Hypothalamus (tissue), 51 donors: ENCODE results near the gene RAD51C.
"Not testable (repeated sequence)": the region's sequence is repeated elsewhere in the genome, so short reads cannot be mapped to it uniquely, and the experiment has no call there.

Experiments
- DNase-seq, 51 donors: peaks; one replicate each; lab custom pipeline; 2025; lab: John Stamatoyannopoulos, UW

RAD51C gene

GRCh38 chr17:58692239-58693055 lies at the start of gene RAD51C:
Gene RAD51C (plus strand): TSS chr17:58692602. CDS start chr17:58692644, 42 bp downstream.
- DNase-seq, result peak; percentile 13 to 87 (median 69)

GRCh38 chr17:58643147-58643546 lies 49.3 kb upstream of the RAD51C start:
- no peak for DNase-seq

GRCh38 chr17:58648236-58648635 lies 44.2 kb upstream of the RAD51C start:
- no peak for DNase-seq

GRCh38 chr17:58657962-58658803 lies 34.2 kb upstream of the RAD51C start:
- DNase-seq, result peak in 2 of 51 donors; percentile 2 to 47

GRCh38 chr17:58658804-58659713 lies 33.3 kb upstream of the RAD51C start:
- DNase-seq, result peak in 49 of 51 donors; percentile 12 to 94 (median 64)

- DNase-seq, result not testable (repeated sequence)
These were observed 32.7 kb upstream of the RAD51C start for GRCh38 chr17:58659714-58660084.

GRCh38 chr17:58660621-58661020 lies 31.8 kb upstream of the RAD51C start:
- no peak for DNase-seq

- no peak for DNase-seq
These were observed 30.9 kb upstream of the RAD51C start for GRCh38 chr17:58661499-58661898.

GRCh38 chr17:58664302-58664701 lies 28.1 kb upstream of the RAD51C start:
- no peak for DNase-seq

- no peak for DNase-seq
These were observed 26.2 kb upstream of the RAD51C start for GRCh38 chr17:58665946-58666857.

- peak in 35 of 51 donors; percentile 3 to 67 (median 25) for DNase-seq
These were observed 25.5 kb upstream of the RAD51C start for GRCh38 chr17:58666858-58667267.

- no peak for DNase-seq
These were observed 24.3 kb upstream of the RAD51C start for GRCh38 chr17:58667934-58668597.

GRCh38 chr17:58668598-58668935 lies 23.8 kb upstream of the RAD51C start:
- DNase-seq, result no peak

- no peak for DNase-seq
These were observed 22.5 kb upstream of the RAD51C start for GRCh38 chr17:58669853-58670252.

- DNase-seq, result no peak
These were observed 20.4 kb upstream of the RAD51C start for GRCh38 chr17:58671969-58672368.

GRCh38 chr17:58677194-58677880 lies 15.1 kb upstream of the RAD51C start:
- DNase-seq, result no peak

- not testable (repeated sequence) for DNase-seq
These were observed 14.1 kb upstream of the RAD51C start for GRCh38 chr17:58678287-58678686.

- DNase-seq, result no peak
These were observed 13.0 kb upstream of the RAD51C start for GRCh38 chr17:58679263-58680037.
